ENCODE results near the gene MTHFD1L.

MTHFD1L gene

GRCh38 chr6:150898399-150899170 lies 33.1 kb downstream of the MTHFD1L start:
- DNase-seq (ENCODE audit: low spot score) = no peak

GRCh38 chr6:150899231-150899630 lies 33.7 kb downstream of the MTHFD1L start:
- DNase-seq (ENCODE audit: low spot score) = no peak

- DNase-seq (ENCODE audit: low spot score) = no peak
These were observed 34.5 kb downstream of the MTHFD1L start for GRCh38 chr6:150900049-150900448.

- no peak for DNase-seq (ENCODE audit: low spot score)
These were observed 36.8 kb downstream of the MTHFD1L start for GRCh38 chr6:150902142-150902776.

GRCh38 chr6:150905769-150906168 lies 40.3 kb downstream of the MTHFD1L start:
- no peak for DNase-seq (ENCODE audit: low spot score)

- no peak for DNase-seq (ENCODE audit: low spot score)
These were observed 41.3 kb downstream of the MTHFD1L start for GRCh38 chr6:150906641-150907326.

- peak; percentile 40 for DNase-seq (ENCODE audit: low spot score)
These were observed 41.9 kb downstream of the MTHFD1L start for GRCh38 chr6:150907383-150907782.

GRCh38 chr6:150908901-150909300 lies 43.4 kb downstream of the MTHFD1L start:
- DNase-seq (ENCODE audit: low spot score) = no peak

GRCh38 chr6:150910561-150910960 lies 45.1 kb downstream of the MTHFD1L start:
- DNase-seq (ENCODE audit: low spot score) = no peak

- no peak for DNase-seq (ENCODE audit: low spot score)
These were observed 48.9 kb downstream of the MTHFD1L start for GRCh38 chr6:150914372-150914771.

- DNase-seq (ENCODE audit: low spot score) = no peak
These were observed 49.8 kb downstream of the MTHFD1L start for GRCh38 chr6:150915131-150915879.

GRCh38 chr6:150915880-150916265 lies 50.4 kb downstream of the MTHFD1L start:
- DNase-seq (ENCODE audit: low spot score) = no peak

- no peak for DNase-seq (ENCODE audit: low spot score)
These were observed 54.4 kb downstream of the MTHFD1L start for GRCh38 chr6:150919938-150920337.

- DNase-seq (ENCODE audit: low spot score) = no peak
These were observed 56.6 kb downstream of the MTHFD1L start for GRCh38 chr6:150922137-150922536.

- no peak for DNase-seq (ENCODE audit: low spot score)
These were observed 59.5 kb downstream of the MTHFD1L start for GRCh38 chr6:150924808-150925589.

GRCh38 chr6:150925590-150925928 lies 60.1 kb downstream of the MTHFD1L start:
- DNase-seq (ENCODE audit: low spot score) = no peak

GRCh38 chr6:150925976-150926375 lies 60.5 kb downstream of the MTHFD1L start:
- no peak for DNase-seq (ENCODE audit: low spot score)

- no peak for DNase-seq (ENCODE audit: low spot score)
These were observed 63.4 kb downstream of the MTHFD1L start for GRCh38 chr6:150928882-150929281.

- DNase-seq (ENCODE audit: low spot score) = no peak
These were observed 63.9 kb downstream of the MTHFD1L start for GRCh38 chr6:150929416-150929815.

- DNase-seq (ENCODE audit: low spot score) = no peak
These were observed 65.3 kb downstream of the MTHFD1L start for GRCh38 chr6:150930841-150931240.

GRCh38 chr6:150931405-150931804 lies 65.9 kb downstream of the MTHFD1L start:
- no peak for DNase-seq (ENCODE audit: low spot score)

- no peak for DNase-seq (ENCODE audit: low spot score)
These were observed 67.5 kb downstream of the MTHFD1L start for GRCh38 chr6:150932996-150933395.
